NCI-H1417 treated with DMSO at 0.1 percent for 48 hours (cell line): ENCODE data around the gene TNFRSF8.

Experiments
- DNase-seq: peaks from one replicate; lab custom pipeline; 2025; lab: John Stamatoyannopoulos, UW

TNFRSF8 gene

GRCh38 chr1:12142891-12143630 is 80.0 kb downstream of the TNFRSF8 start:
- DNase-seq = no peak

- no peak for DNase-seq
These were observed 80.6 kb downstream of the TNFRSF8 start for GRCh38 chr1:12143631-12144155.

GRCh38 chr1:12144236-12144635 is 81.1 kb downstream of the TNFRSF8 start:
- DNase-seq = no peak

- no peak for DNase-seq
These were observed 81.9 kb downstream of the TNFRSF8 start for GRCh38 chr1:12144969-12145368.

- DNase-seq = no peak
These were observed 82.7 kb downstream of the TNFRSF8 start for GRCh38 chr1:12145616-12146342.

GRCh38 chr1:12146343-12147112 is 83.4 kb downstream of the TNFRSF8 start:
- no peak for DNase-seq

GRCh38 chr1:12147201-12147701 is 84.1 kb downstream of the TNFRSF8 start:
- no peak for DNase-seq

- DNase-seq = no peak
These were observed 85.3 kb downstream of the TNFRSF8 start for GRCh38 chr1:12148160-12148957.

- no peak for DNase-seq
These were observed 86.1 kb downstream of the TNFRSF8 start for GRCh38 chr1:12148958-12149790.

GRCh38 chr1:12149791-12150175 is 86.7 kb downstream of the TNFRSF8 start:
- DNase-seq = no peak

GRCh38 chr1:12150456-12151200 is 87.5 kb downstream of the TNFRSF8 start:
- DNase-seq = no peak

- DNase-seq = no peak
These were observed 88.4 kb downstream of the TNFRSF8 start for GRCh38 chr1:12151465-12151864.

GRCh38 chr1:12152113-12152891 is 89.2 kb downstream of the TNFRSF8 start:
- no peak for DNase-seq

- no peak for DNase-seq
These were observed 90.2 kb downstream of the TNFRSF8 start for GRCh38 chr1:12153181-12153785.

- no peak for DNase-seq
These were observed 92.2 kb downstream of the TNFRSF8 start for GRCh38 chr1:12155328-12155727.

GRCh38 chr1:12157366-12158231 is 94.5 kb downstream of the TNFRSF8 start:
- DNase-seq = no peak

- DNase-seq = no peak
These were observed 95.4 kb downstream of the TNFRSF8 start for GRCh38 chr1:12158357-12159092.
